ENCODE results near the gene ITGB1BP1. TPM values are rescaled to one million over a fixed set of nuclear protein-coding genes. Genes with fewer than 3 reads are reported as not detected.

ITGB1BP1 gene
- total RNA-seq, 1 donor from 2014 or later, result 41.0 TPM

DNA sequence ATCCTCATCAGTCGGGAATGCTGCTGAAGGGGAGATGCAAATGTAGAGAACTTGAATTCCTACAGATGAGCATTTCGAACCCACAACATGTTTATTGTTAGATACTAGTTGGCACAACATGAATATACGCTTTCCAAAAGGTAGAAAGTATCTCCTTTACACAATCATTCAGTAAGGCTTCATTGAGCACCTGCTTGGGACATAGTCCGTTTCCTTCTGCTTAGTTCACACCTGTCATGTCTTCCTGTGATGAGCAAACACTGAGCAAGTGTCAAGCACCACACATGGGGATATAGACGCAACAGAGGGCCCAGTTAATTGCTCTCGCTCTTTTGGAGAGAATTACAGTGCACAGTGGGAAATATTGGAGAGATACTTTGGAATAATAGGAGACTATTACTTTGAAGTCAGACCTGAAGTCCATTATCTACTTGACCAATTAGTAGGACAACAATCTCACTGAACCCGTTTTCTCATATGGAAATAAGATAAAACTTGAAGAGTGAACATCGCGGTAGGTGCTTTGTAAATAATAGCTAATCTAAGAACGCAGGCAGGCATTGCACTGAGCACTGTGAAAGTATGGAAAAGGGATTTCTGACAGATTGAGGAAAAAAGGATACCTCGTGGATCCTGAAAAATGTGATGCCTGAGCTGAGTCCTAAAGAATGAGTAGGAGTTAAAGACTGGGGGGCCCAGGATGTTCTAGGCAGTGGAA lies 1.3 kb upstream of the ITGB1BP1 start:
- DNase-seq, result no peak

DNA sequence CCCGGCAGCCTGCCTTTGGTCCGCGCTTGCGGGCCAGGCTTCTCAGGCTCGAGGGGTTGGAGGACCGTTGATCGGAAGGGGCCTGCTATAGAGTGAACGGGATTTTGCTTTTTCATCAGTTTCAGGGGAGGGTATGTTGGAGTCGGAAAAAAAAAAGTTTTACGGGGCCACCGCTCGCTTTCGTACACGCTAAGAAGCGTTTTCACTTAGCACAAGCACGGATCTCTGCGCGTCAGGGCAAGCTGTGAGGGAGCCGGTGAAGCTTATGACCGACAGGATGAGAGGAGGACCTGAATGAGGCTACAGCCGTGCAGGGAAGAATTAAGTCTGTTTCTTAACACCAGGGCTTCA lies 569 bp upstream of the ITGB1BP1 start:
- DNase-seq, result peak; percentile 62

DNA sequence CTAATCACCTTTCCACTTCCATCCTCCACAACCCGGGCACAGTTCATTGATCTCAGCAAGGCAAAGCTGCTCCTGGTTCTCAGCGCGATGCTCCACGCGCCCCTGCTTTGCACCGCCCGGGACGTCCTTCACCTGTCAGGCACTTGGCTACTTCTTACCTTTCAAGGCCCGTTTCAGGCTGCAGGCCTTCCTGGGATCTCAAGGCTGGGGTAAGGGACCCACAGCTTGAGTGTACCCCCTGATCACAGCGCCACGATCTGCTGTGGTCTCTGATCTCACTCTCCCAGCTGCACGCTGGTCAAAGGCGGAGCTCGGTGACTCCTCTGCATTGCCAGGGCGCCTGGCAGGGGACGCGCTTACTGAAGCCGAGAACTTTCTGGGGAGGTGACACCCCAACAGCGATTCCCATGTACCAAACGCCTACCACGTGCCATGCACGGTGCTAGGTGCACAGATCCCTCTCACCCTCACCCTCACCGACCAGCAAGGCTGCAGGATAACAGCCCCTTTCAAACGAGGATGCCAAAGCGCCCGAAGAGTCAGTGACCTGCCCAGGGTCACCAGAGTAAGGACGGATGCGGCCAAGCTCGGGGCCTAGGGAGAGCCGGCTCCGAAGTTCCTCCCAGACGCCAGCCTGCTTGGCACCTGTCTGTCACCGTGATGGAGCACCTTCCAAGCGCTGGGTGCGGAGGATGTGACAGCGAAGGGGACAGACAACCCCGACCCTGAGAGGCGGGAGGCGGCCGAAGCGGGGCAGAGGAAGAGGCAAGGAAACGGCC lies 818 bp downstream of the ITGB1BP1 start:
- DNase-seq, result peak; percentile 52

DNA sequence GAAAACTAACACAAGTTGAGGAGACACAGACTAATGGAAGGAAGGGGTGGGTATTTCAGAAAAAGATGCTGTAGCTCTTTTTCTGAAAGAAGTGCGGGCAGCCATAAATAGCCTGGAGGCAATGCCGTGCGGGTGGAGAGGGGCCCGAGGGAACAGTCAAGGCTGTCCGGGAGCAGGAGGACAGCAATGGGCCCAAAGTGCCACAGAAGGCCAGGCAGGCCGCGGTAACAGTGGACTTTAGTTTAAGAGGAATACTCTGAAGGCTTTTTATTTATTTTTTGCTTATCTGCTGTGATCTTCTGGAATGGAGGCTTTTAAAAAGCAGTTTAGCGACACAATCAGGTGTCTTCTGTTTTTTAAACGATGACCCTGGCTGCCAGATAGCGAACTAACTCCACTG lies 2.8 kb downstream of the ITGB1BP1 start:
- DNase-seq, result no peak

DNA sequence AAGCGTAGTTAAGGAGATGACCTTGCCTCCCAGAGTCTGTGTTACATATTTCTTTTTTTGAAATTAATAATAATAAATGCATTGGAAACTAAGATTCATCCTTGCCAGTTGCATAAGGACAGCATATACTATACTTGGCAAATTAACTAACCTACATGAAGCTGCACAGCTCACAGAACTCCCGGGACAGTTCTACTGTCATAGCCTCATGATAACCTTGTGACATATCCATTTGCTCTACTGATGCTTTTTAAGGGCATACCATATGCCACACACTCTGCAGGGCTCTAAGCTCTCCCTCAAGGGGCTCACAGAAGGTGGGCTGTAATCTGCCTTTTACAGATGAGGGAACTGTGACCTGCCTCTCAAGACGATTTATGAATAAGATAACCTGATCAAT lies 3.8 kb downstream of the ITGB1BP1 start:
- no peak for DNase-seq

DNA sequence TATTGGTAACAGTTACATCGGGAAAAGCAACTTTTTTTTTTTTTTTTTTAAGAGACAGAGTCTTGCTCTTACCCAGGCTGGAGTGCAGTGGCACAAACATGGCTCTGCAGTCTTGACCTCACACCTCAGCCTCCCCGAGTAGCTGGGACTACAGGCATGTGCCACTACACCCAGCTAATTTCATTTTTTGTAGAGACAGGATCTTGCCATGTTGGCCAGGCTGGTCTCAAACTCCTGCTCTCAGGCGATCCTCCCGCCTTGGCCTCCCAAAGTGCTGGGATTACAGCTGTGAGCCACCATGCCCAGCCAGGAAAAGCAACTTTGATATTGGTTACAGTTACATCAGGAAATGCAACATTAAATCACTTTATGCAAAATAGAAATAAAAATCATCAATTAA lies 4.6 kb downstream of the ITGB1BP1 start:
- no peak for DNase-seq

DNA sequence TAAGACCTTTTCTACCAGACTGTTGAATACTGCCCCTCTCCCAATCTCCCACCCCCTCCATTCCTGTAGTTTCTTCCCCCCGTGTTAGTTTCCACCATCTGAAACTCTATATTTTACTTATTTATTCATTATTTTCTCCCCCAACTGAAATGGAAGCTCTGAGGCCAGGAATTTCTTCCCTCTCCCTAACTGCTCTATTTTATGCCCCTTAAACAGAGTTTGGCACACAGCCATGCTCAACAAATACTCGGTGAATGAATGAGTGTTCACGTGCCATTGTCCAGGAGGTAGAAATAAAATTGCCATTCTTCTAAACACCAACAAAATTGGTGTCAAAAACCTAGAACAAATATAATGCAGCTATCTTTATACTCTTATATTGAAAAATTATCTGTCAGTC lies 5.6 kb downstream of the ITGB1BP1 start:
- DNase-seq, result peak; percentile 47

DNA sequence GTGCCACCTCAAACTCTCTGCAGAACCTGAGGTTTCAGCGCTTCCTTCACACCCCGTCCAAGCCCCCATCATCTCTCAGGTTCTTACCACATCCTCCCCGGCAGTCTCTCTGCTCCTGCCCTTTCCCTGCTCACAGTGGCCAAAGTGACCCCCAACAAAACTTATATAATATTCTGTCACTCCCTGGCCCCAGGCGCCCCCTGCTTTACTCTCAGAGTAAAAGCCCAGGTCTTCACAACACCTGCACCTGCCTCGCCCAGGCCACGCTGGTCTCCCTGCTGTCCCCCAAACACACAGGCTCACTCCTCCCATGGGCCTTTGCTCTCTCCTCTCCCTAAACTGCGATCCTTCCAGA lies 6.4 kb downstream of the ITGB1BP1 start:
- no peak for DNase-seq

DNA sequence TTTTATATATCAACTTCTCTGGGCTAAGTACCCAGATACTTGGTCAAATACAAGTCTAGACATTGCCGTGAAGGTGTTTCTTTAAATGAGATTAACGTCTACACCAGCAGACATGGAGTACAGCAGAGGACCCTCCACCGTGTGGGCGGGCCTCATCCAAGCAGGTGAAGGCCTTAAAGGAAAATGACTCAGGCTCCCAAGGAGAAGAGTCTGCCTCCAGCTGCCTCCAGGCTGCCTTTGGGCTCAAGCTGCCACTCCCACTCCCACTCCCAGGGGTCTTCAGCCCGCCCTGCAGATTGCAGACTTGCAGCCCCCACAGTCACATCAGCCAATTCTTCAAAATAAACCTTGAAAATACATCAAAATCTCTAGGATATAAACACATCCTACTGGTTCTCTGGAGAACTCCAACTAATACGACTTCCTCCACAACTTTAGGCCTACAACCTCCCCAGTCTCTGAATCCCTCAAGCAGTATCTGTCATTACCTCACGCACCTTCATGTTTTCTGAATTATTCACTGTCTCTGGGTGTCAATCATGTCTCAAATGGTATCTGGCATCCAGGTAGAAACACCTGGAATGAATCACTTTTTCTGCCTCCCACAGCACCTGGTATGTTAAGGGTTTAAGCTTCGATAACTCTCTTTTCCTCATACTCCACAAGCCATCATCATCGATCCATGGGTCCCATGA lies 6.9 kb downstream of the ITGB1BP1 start:
- DNase-seq, result no peak

DNA sequence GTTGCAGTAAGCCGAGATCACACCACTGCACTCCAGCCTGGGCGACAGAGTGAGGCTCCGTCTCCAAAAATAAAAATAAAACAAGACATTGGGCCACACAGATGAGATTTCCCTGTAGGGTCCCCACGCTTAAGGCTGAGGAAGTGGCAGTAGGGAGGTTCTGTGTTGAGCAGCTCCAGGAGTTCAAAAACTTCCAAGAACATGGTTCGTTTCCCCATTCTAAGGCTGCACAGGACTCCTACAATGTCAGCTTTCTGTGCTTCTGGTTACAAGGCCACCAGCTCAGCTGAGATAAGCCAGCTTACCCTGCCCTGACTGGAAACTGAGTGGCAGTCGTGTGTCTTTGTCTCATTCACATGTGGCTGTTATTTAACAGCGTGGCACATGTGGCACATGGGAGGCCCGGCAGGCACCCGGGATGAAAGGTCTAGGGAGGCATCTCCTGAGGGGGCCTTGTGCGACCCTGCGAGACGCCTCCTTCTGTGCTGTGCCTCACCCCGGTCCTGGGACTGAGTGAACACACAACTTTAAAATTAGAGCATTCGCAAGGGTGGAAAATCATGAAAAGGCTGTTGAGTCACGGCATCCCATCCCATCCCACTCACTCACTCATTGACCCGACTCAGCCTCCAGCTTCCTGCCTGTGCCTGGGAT lies 7.7 kb downstream of the ITGB1BP1 start:
- DNase-seq, result no peak

DNA sequence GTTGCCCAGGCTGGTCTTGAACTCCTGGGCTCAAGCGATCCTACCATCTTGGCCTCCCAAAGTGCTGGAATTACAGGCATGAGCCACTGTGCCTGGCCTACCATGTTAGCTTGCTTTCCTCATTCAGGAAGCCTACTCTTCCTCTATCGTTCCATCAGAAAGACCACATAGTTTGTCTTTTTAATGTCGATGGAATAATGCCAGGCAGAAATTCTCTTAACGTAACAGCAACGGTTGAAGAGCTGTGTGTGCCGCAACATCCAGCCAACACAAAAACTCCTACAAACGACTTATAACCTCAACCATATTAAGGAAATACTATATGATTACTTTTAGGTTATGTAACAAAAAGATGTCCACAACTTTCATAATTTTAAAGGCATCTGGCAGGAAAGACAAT lies 10.5 kb downstream of the ITGB1BP1 start:
- DNase-seq, result no peak

DNA sequence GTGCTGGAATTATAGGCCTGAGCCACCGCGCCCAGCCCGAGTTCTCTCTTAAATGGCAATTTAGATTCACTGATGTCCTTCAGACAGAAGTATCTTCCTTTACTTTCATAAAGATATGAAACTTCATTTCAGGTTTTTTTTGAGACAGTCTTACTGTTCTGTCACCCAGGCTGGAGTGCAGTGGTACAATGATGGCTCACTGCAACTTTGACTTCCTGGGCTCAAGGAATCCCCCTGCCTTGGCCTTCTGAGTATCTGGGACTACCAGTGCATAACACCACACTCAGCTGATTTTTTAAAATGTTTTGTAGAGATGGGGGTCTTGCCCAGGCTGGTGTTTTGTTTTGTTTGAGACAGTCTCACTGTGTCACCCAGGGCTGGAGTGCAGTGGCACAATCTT lies 13.2 kb downstream of the ITGB1BP1 start:
- no peak for DNase-seq

DNA sequence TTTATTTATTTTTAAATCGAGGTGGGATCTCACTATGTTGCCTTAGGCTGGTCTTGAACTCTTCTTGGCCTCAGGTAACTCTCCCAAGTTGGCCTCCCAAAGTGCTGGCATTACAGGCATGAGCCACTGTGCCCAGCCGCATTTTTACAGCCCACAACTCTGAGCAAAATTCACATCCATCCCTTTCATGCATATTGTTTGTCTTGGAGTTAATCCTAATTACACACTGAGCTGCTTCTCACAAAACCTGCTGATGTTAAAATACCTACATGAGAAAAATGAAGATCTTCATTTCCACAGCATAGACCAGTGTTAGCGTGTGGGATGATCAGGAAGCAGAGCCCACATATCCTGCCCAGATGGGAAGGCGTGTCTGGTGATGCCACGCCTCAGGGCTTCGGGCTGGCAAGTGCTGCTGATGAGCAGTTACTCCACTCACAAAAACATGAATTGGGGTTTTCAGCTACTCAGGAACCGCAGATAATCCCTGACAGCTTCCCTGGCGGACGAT lies 14.6 kb downstream of the ITGB1BP1 start:
- DNase-seq, result no peak

DNA sequence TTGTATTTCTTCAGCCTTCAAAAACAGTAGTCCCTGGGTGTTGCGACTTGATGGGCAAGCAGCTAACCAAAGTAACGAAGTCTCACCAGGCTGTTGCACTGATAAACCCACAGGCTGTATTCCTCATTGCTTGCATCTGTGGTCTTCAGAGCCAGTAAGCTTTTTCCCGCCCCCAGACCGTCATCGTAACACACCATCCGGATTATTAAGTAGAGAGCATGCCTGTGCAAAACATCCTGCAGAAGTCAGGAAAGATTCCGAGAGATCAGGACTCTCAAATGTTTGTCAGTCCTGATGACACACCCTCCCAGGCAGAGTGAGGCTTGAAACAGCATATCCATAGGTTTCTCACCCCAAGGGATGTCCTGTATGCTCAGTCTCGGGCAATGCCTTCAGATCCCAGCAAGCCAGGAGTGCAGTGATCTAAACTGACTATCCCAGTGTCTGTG lies 15.9 kb downstream of the ITGB1BP1 start:
- DNase-seq, result no peak

DNA sequence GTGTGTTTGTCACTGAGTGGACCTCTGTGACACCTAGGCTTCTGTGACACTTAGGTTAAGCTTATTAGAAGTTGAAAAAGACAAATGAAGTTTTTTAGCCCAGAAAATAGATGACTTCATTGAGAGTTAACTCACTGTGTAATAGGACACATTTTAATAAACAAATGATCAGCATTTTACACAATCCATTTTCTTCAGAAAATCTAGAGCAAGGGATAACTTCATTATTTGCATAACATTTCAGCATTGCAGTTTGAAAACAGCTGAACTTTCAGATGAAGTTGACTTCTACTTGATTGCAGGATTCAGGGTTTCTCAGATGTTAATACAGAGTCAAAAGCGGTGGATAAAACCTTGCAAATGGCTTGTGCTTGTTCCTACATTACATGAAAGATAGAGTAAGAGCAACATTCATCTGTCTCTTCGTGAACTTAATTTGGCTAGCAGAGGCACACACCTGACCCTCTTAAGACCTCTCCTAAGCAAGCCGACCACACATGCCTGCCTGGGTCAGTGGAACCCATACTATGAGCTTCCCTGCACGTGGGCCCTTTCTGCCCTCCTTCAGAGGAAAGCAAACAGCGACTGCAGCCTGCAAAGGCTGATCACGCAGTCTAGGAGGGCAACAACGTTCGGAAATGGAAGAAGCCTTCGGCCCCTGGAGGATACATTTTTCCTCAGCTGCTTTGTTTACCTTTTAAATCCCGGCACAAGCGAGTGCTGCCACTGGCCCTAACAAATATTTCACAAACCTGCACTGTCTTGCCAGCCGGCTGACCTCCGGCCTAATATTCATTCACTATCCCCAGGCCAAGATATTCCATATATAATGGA lies 16.6 kb downstream of the ITGB1BP1 start:
- DNase-seq, result no peak

DNA sequence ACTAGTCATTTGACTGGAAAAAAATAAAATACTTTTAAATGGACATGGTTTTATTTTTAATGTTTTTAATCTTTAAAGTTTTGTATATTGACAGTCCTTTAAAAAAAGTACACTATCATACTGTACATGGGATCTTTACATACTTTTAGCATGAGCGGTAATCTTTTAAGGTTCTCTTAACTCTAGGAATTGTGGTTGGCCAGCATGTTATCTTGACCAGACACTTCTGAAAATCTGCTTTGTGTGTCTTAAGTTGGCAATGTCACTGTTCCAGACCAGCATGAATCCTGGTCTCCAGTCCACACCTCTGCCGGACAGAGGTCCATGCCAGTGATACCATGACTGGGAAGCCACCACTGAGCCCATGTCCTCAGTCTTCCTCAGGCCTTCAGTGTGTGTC lies 17.7 kb downstream of the ITGB1BP1 start:
- no peak for DNase-seq

DNA sequence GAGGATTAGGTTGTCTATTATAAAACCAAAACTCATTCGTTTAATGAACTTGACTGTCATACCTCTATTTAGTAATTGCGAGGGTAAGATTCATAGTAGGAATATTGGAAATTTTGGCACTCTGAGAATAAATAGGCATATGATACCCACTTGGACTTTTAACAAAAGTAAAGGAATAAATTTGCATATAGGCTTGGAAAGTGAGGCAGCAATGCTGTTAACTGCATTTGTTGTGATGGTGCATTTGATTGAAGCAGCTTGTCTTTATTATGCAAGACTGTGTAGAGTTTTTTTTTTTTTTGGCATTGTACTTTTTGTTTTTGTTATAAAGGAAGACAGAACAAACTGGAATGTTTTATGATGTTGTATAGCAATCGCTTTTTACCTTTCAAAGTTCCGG lies 18.9 kb downstream of the ITGB1BP1 start:
- no peak for DNase-seq

DNA sequence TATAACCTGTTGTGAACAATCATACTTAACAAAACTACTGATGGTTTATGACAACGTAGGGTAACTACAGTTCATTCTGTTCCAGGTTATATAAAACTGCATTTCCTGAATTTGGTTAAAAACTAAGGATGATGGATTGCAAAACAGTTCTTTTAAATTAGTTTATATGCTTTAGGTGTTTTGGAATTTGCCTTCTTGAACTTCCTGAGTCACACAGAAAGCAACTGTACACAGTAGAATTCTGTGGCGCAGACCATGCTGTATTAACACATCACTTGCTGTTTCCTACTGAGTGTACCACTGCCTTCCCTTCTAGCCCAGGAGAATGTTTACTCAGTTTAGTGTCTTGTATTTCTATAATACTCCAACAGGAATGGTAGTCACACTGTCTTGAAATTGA lies 19.4 kb downstream of the ITGB1BP1 start:
- no peak for DNase-seq

DNA sequence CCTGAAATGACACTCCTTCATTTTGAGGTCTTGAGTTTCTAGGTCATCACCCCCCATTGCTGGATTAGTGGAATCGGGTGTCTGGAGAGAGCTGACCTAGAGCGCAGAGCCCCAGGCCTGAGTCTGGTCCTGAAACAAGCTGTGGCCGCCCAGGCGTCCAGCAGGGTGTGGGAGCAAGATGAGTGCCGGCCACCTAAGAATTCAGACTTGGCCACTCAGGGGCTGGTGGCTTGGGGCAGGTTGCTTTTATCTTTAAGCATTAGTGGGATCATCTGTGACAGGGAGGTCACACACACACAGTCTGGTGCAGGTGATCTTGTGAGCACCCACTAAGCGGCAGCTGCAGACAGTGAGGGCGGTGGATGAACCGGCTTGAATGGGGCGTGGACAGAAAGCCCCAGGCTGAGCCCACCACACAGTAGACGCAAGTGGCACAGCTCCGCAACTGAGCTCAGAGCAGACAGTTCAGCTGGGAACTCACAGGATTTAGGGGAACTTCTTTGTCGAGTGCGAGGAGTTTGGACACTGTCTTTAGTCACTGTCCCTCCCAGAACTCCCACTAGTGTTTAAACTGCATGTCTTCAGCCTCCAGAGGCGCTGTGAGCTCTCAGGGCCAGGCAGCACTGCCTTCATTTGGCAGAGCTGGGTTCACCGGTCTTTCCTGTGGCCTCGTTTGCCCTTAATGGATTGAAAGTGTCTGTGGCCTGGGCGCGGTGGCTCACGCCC lies 21.5 kb downstream of the ITGB1BP1 start:
- DNase-seq, result no peak

DNA sequence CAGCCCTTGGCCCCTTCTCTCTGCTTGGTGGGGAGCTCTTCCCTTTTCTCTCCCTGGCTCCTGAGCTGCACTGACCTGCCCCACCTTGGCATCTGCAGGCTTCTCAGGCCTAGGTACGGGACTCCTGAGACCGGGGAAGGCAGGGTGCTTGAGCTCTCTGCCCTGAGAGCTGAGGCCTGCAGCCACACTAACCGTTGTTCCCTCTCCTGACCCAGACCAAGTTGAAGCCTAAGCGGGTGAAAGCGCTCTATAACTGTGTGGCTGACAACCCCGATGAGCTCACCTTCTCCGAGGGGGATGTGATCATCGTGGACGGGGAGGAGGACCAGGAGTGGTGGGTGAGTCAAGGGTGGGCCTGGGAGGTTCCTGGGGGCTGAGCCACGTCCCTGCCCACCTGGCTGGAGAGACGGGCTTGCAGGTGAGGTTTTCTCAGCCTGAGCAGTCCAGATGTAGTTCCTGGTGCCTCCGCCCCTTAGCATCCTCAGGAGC lies 22.2 kb downstream of the ITGB1BP1 start:
- DNase-seq, result no peak
